HFFc6 (cell line): ENCODE measurements around the gene SLC35F1. TPM values are rescaled to one million over a fixed set of nuclear protein-coding genes. Genes with fewer than 3 reads are reported as not detected.

ENCODE experiments used
- DNase-seq: peaks from one replicate; pipeline ENCODE4 v3.0.0-alpha.2; 2018
- H3K27ac Mint-ChIP-seq: 2 replicates; pipeline ENCODE4 v1.8.0; 2020; ENCODE audit warnings: mild to moderate bottlenecking, mixed read lengths
- H3K27me3 Mint-ChIP-seq: 2 replicates; pipeline ENCODE4 v1.8.0; 2021; ENCODE audit warnings: mild to moderate bottlenecking, moderate library complexity, mixed read lengths; ENCODE audit not compliant: insufficient read depth
- H3K36me3 Mint-ChIP-seq: 2 replicates; pipeline ENCODE4 v1.8.0; 2021; ENCODE audit warnings: low read depth, mixed read lengths
- H3K4me1 Mint-ChIP-seq: 2 replicates; pipeline ENCODE4 v1.8.0; 2020; ENCODE audit warnings: low read depth, mixed read lengths
- H3K4me3 Mint-ChIP-seq: 2 replicates; pipeline ENCODE4 v1.8.0; 2020; ENCODE audit warnings: mild to moderate bottlenecking, moderate library complexity, mixed read lengths
- H3K9me3 Mint-ChIP-seq: 2 replicates; pipeline ENCODE4 v1.8.0; 2020; ENCODE audit warnings: mild to moderate bottlenecking, mixed read lengths
- total RNA-seq, 6 experiments: library from RNA; stranded (reverse); fragmentation: NEBNext Ultra II Directional; extraction: Animal tissue kit (Norgen Biotek cat#: 25700); gene quantifications; 2 replicates in 1 of 6; 3 replicates in 5 of 6; pipeline ENCODE4 v1.2.3, GENCODE V29; 2021
- TF ChIP-seq, protein P1 (sequence below): fragments of 200-600 bp; sonication (generic); IDR thresholded peaks from 2 replicates; pipeline ENCODE4 v1.5.0; 2021; ENCODE audit warnings: antibody characterized with exemption, mild to moderate bottlenecking

SLC35F1 gene
- total RNA-seq, 6 experiments from 2014 or later, result not detected

DNA sequence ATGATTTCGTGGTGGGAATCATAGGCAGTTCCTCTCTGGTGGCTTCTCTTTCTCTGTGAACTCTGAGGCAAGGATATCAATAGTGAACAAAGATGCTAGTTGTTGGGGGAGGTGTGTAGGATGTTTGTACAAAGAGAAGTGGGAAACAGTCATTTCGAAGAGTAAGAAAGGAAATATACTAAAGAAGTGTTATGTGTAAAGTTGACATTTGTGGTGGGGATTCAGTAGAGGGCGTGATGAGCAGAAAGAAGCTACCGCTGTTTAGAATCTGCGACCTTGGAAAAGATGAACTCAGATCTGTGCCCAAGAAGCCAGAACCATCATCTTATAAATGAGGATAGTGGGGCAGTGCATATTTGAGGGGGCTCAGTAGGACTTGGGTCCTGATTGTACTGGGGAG, 11.4 kb downstream of the SLC35F1 start:
- Mint-ChIP-seq H3K27ac (no peak overlapping the region), H3K36me3 (no peaks in the 10 kb centered on the region), H3K4me3 (no peak overlapping the region), H3K4me1 (no peaks in the 10 kb centered on the region), H3K9me3 (no peaks in the 10 kb centered on the region; the same call in 1 of the 2 replicates), H3K27me3 (no peaks in the 10 kb centered on the region)
- no peak for DNase-seq
- TF ChIP-seq, protein P1, sequence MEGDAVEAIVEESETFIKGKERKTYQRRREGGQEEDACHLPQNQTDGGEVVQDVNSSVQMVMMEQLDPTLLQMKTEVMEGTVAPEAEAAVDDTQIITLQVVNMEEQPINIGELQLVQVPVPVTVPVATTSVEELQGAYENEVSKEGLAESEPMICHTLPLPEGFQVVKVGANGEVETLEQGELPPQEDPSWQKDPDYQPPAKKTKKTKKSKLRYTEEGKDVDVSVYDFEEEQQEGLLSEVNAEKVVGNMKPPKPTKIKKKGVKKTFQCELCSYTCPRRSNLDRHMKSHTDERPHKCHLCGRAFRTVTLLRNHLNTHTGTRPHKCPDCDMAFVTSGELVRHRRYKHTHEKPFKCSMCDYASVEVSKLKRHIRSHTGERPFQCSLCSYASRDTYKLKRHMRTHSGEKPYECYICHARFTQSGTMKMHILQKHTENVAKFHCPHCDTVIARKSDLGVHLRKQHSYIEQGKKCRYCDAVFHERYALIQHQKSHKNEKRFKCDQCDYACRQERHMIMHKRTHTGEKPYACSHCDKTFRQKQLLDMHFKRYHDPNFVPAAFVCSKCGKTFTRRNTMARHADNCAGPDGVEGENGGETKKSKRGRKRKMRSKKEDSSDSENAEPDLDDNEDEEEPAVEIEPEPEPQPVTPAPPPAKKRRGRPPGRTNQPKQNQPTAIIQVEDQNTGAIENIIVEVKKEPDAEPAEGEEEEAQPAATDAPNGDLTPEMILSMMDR, result no peak

DNA sequence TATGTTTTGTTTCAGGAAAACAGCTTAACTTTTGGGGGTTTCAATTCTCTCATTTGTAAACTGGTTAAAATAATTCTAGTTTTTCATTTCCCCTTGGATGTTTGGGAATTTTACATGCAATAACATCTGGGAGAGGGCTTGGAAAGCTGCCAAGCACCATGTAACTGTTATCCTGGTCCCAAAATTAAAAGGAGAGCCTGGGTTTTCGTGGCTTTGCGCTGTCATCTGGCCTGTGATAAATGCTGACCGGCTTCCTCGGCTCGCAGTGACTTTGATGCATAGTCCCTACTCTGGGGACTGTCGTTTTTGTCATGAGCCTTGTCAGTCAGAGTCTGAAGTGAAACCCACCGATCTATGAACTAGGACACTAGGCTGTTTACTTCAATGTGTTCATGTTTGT, 12.2 kb downstream of the SLC35F1 start:
- Mint-ChIP-seq H3K4me1 (no peaks in the 10 kb centered on the region), H3K9me3 (no peaks in the 10 kb centered on the region; the same call in 1 of the 2 replicates), H3K4me3 (no peak overlapping the region), H3K27ac (no peak overlapping the region), H3K36me3 (no peaks in the 10 kb centered on the region), H3K27me3 (no peaks in the 10 kb centered on the region)
- TF ChIP-seq, protein P1, result no peak
- DNase-seq, result no peak

DNA sequence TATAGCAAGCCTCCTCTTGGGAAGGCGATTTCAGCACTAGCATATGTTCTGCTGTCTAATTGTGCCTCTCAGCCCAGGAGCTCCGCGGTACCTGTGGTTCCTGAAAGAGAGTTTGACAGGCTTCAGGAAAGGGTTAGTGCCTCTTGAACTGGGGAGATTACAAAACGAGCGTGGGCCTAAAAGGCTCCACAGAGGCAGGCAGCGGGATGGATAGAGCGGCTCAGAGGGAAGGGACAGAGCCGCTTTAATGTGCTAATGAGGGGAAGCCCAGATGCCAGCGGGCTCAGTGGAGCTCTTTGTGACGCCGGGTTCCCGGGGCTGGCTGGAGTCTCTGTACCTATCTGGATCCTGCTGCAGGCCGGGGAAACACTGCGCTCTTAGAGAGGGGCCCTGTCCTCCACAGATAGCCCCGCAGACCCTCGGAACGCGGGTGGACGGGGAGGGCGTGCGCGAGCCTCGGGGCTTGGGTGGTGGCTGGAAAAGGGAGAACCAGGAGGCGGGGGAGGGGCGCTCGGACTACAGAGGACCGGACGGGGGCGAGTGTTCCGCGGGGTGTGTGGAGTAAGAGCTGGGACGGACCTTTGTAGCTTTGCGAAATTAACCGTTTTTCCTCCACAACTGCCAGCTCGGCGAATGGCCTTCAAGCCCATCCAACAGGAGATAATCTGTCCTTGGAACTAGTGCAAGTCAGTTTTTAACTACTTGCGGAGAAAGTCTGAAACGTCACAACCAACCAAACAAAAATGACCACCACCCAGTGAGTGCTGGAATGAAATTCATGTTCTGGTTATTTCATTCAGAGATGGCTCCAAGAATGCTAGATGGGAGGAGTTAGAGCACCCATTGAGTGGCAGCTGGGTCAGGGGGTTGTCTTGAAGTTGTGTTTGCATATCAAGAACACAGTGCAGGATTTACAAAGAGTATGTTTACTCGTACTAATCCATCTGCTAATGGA, 13.0 kb downstream of the SLC35F1 start:
- TF ChIP-seq, protein P1, result no peak
- Mint-ChIP-seq H3K4me1 (no peaks in the 10 kb centered on the region), H3K4me3 (no peak overlapping the region), H3K27ac (no peak overlapping the region), H3K9me3 (peaks cover 5% of the 10 kb centered on the region), H3K36me3 (no peaks in the 10 kb centered on the region), H3K27me3 (no peaks in the 10 kb centered on the region)
- DNase-seq, result no peak

DNA sequence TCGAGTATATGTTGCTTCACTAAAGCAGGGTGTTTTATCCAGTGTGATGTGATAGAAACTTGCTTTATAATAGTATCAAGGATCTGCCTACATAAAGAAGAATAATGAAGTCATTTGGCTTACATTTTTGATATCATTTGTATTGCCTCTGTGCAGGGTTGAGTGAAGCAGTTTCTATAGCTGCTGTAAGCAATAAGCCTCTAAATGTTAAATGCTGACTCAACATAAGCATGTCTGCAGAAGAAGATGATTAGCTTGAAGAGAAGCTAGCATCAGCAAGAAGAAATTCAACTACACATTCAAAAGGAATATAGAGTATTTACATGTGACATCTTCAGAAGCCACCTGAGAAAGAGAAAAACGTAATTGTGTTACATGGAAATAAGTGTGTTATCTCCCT, 17.6 kb downstream of the SLC35F1 start:
- H3K36me3 Mint-ChIP-seq, result peaks cover 4% of the 10 kb centered on the region; the same call in 1 of the 2 replicates

DNA sequence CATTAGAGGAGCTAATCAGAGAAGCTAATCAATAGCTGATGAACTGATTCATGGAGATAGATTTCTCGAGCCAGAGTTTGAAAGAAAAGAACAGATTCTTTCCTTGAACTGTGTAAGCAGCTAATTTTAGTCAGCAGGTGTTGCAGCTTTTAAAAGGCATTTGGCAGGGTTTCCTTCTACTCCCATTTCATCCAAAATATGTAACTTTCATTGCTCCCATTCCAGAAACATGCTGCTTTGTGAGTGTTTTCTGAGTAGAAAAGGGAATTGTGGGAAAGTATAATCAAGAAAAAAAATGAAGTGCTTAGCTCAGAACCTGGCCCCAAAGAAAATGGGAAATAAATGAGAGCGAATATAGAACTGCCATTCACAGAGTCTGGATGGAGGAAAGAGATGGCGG, 20.8 kb downstream of the SLC35F1 start:
- Mint-ChIP-seq H3K27me3 (no peaks in the 10 kb centered on the region), H3K4me1 (no peaks in the 10 kb centered on the region), H3K9me3 (peaks cover 39% of the 10 kb centered on the region), H3K36me3 (peaks cover 4% of the 10 kb centered on the region; the same call in 1 of the 2 replicates), H3K4me3 (no peak overlapping the region), H3K27ac (no peak overlapping the region)
- DNase-seq, result no peak
- TF ChIP-seq, protein P1, result no peak

More for the DNA sequence above, 17.6 kb downstream of the SLC35F1 start:
- no peaks in the 10 kb centered on the region for H3K27me3 Mint-ChIP-seq
- peaks cover 35% of the 10 kb centered on the region for H3K9me3 Mint-ChIP-seq
- DNase-seq, result no peak
- no peak overlapping the region for H3K4me3 Mint-ChIP-seq
- no peaks in the 10 kb centered on the region for H3K4me1 Mint-ChIP-seq
- TF ChIP-seq, protein P1, result no peak
- no peak overlapping the region for H3K27ac Mint-ChIP-seq
